HG02870 (cell line): Measurements from ENCODE around the gene ZNF516.

Source experiments
- ATAC-seq: cut with Tn5 transposase; IDR thresholded peaks from one replicate; pipeline ENCODE4 v1.9.1; 2021; ENCODE audit warnings: mild to moderate bottlenecking, moderate library complexity; ENCODE audit not compliant: unreplicated experiment

Gene ZNF516

DNA sequence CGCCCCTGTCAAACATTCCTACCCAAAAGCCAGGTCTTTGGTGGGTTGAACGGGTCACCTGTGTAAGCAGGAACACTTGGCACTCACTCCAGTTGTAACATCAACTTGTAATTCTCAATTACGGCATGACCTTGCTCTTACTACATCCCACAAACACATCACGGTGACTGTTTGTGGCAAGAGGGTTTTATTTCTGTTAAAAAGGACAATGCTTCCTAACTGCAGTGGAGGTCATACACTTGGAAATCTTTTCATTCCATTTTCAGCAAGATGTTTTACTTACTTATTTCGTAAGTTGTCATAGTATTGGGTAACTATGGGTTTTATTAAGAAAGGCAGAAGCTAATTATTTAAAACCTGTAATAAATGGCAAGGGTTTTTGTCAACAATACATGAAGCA lies 126.1 kb downstream of the ZNF516 start:
- no peak for ATAC-seq

DNA sequence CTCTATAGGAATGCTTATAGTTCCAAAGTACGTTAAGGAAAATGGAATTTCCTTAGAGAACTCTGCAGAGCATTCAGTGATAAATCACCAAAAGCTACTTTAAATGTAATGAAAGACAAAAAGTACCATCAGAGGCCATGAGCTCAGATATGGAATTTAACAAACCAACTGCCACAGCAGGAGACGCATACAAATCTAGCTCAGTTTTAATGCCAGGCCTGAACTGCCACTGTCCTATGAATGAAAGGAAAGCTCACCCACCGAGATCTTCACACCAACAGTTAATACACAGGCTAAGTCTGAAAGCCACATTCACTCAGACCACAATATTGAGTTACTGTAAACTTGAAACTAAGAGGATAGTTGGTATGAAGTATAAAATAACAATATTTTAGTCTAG lies 126.8 kb downstream of the ZNF516 start:
- ATAC-seq = no peak

DNA sequence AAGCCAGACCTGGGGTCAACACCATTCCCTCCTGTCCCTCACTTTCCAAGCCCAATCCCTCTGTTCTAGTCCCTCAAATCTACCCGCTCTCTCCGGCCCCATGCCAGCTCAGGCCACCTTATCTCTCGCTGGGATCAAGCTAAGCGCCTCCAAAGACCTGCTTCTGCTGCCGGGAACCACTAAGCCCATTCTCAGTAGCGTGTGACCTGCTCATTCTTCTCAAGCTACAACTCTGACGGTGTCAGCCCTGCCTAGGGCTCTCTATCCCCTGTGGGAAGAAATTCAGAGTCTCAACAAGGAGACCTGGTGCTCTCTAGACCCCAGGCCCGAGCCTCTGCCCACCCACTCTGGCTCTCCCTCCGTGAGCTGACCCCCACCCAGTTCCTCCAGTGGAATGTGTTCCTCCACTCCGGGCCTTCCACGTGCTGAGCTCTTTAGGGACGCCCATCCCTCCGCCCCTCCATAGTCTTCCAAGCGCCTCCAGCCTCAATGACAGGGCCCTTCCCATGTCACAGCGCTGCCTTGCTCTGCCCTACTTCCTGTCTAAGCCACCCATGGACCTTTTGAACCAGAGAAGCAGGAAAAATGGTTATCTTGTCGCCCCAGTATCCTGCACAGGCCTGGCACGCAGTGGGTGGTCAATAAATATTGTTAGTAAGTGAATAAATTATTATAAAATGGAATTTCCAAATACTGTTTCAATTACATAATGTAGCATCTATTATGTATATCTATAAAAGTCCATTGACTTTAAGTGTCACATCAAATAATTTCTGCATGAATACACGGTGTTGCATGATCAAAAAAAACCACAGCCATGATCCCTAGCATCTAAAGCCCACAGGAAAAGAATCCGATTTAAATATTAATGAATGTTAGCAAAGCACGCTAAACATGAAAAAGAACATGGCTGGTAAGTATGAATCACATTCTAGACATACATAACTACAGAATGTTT lies 127.6 kb downstream of the ZNF516 start:
- no peak for ATAC-seq

DNA sequence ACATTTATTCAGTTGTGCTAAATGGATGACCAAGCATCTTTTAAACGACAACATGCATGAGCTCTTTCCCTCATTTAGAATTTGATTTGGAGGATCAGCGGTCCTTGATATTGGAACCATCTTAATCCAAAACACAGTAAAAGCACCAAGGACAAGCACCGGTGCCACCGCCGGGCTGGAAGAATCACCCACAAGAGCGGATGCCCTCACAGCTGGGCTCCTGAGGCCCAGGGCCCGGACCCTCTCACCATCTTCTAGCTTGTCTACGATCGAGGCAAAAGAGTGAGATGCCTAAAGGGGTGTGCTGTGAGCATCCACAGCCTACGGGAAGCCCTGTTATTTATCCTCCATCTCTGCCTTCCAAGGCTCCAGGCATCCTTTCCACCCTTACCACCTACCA lies 129.5 kb downstream of the ZNF516 start:
- no peak for ATAC-seq

DNA sequence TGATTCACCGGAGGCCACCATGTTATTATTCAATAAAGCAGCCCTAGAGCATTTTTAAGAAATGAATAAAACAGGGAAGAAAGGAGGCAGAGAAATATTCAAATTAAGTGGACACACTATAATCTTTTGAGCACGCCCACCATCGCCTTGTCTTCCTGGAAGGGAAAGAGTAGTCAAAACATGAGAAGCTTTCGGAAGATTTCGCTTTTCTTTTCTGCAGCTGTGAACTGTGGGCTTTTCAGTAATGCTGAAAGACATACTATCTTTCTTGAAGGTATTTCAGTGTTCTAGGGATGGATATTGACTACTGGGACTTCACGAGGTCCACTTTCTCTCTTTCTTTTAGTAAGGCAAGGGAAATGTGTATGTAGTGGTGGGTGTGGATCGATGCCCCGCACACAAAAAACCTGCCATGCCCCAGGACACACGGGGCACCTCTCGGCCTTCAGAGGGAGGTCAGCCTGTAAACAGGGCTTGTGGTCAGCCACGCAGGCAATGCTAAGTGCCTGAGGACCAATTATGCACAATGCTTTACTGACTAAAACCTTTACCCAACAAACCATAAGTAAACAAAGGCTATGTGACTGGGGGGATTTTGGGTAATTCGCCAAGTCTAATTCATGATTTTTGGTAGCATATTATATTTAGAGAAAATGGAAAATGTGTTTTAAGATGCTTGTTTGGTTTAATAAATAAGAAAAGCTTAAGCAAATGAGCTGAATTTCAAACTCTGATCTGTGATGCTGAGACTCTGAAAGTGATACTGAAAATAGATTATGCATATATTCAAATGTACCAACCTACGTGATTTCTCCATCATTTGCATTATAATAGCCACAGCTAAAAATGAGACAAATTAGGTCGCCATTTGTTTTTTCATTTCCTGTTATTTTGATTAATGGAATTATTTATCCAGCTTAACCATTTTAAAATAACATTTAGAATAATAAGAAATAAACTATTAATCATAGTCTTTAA lies 130.5 kb downstream of the ZNF516 start:
- ATAC-seq = peak; percentile 93

DNA sequence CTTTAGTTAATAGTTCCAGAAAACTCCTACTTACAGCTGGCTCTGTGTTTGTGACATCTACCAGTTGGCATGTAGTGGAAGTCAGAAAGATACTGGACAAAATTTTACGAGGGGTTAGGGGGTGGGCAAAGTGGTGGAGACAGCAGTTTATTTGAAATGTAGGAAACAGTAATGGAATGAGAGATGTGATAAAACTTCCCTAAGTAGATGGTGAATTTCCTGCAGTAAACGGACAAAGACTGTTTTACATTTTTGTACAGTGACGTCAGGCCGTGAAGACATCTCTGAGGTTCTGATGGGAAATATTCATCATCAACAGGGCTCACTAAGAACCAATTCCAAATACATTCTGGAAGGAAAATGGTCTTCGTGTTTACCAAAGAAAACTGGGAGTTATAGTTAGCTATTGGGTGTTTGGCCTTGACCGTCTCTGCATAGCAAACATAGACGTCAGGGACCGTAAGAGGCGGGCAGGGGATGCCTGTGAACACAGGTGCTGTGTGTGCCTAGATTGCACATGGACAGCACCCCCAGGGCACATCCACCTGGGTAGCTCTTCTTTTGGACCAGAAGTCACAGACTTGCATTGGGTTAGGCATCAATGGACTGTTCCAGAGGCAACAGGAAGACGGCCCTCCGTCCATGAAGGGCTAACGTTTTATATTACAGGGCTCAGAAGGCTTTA lies 131.5 kb downstream of the ZNF516 start:
- no peak for ATAC-seq

DNA sequence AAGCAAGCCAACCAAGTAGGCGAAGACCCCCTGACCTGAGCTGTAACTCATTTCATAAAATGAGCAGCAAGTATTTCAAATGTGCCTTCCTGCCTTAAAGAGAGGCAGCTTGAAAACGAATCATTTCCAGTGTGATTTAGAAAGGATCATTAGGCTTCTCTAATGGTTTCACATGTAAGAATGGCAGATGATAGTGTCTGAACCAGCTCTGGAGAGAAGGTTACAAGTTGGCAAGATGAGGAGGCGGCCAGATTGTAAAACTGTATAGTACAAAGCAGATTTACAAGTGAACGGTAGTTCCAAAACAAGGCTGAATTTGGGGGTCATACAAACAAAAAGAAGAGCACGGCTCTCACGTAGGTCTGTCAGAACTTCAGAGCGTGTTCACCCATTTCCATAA lies 132.4 kb downstream of the ZNF516 start:
- no peak for ATAC-seq

DNA sequence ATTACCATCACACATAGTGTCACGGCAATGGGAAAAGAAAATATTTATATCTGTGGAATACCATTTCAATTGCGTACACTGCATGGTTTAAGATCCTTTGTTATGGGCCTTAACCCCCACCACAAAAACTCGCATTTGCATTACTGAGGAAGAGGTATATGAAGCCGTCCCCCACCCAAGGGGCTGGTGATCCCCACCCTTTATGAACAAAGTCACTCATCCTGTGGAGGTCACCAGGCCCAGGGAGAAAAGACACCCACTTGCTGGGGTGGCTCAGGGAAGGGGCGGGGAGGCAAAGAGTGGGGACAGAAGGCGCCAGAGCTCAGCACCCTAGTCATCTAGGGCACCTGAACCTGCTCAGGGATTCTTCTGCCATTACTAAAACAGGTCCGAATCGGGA lies 133.8 kb downstream of the ZNF516 start:
- no peak for ATAC-seq

DNA sequence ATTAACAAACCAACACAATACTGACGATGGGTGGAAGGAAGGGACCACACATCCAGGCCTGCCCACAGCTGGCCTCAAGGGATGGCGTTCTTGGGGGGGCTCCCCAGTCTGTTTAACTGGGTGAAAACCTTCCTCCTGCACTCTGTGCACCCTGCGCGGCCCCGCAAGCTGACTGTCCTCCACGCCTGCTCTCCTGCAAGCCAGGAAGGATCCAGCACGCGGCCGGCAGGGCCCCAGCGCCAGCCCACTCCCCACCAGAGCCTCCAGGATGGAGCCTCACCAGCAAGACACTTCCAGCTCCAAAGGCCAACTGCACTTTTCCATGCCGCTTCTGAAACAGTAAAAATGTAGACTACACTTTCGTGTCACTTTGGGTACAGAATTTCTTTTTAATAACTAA lies 135.1 kb downstream of the ZNF516 start:
- ATAC-seq = no peak

DNA sequence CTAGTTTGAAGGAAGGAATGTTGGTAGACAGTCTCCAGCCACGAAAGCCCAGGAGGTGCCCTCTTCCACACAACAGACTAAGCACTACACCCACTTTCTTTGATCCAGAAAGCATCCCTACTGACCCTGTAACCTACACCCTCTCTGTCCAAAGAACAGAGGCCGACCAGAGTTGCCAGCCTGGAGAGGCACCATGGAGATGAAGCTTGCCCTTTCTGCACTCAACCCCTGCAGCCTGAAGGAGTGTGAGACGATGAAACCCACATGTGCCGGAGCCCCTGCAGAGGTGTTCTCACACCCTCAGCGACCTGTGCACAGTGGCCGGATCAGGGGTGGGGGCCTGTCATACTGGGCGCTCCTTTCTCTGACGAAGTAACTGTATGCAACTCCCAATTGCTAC lies 136.3 kb downstream of the ZNF516 start:
- ATAC-seq = no peak

DNA sequence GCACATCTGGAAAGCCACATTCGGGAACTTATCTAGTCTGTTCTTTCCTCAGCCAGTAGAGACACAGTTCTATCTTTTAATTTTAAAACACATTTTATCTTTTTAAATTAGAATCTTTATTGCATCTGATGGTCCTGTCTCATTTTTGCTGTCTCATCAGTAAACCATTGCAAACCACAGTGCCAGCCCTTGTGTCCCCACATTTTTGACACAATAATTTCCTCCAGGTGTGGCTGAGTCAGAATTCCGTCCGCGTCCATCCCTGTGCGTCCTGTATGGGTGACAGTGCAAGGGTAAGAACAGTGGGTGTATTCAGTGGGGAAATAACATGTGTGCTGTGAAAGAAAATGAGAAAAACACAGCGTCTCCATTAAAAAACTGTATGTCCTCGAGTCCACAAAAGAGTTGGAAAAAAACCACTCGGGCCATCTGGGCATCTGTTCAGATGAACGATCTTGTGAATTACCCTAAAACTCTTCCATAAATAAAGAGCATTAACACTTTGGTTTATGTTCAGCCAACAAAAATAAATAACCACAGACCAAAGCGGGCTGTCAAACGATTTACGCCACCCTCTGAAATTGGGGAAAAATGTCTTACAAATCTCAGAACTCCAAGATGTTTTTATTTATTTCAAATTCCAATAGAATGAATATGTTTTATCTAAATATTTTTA lies 137.3 kb downstream of the ZNF516 start:
- no peak for ATAC-seq

DNA sequence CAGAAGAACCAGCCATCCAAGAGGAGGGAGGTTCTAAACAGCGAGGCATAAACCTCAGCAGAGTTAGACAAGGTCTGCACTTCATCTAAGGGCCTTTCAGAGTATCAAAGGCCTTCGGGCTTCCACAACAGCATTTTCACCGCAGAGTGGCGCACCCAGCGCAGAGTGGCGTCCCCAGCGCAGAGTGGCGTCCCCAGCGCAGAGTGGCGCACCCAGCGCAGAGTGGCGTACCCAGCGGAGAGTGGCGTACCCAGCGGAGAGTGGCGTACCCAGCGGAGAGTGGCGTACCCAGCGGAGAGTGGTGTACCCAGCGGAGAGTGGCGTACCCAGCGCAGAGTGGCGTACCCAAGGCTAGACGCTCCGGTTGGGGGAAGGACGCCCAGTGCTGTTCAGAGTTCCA lies 137.9 kb downstream of the ZNF516 start:
- no peak for ATAC-seq

DNA sequence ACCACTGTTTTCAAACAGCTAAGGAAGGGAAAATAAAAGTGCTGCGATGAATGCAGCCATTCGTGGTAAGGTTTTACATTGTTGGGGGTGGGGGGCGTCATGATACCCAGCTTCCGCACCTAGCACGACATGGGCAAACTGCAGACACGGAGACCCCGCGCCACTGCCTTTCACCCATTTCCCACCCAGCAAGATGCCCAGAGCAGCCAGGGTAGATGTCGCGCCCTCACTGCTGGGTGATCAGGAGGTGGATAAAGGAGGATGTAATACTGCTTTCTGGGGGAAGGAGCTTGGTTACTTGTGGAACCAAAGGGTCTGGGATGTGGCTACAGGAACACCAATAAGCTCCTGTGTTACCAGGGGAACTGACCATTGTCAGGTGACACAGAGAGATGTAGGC lies 138.4 kb downstream of the ZNF516 start:
- no peak for ATAC-seq

DNA sequence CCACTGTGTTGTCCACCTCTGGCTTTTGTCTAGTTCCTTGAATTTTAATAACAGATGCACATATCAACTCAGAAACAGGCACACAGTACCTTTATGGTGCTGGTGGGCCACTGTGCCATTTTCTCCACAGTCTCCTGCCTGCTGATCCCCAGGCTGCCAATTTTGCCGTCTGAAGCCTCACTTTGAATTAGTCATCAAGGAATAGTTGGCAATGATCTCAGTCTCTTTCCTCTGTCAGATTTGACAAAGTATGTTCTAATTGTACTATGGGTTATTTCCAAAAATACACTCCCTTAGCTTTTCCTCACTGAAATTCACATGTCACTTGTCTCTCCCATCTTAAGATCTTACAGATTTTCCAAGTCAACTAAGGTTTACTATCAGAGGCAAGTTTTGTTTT lies 140.7 kb downstream of the ZNF516 start:
- no peak for ATAC-seq

DNA sequence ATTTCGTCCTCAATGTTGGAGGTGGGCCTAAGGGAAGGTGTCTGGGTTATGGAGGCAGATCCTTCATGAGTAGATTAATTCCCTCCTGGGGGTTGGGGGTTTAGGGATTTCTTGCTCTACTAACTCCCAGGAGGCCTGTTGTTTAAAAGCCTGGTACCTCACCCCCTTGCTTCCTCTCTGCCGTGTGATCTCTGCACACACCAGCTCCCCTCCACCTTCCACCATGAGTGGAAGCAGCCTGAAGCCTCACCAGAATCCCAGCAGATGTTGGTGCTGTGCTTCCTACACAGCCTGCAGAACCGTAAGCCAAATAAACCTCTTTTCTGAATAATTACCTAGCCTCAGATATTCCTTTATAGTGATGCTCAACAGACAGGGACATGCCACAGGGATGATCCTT lies 141.5 kb downstream of the ZNF516 start:
- no peak for ATAC-seq

DNA sequence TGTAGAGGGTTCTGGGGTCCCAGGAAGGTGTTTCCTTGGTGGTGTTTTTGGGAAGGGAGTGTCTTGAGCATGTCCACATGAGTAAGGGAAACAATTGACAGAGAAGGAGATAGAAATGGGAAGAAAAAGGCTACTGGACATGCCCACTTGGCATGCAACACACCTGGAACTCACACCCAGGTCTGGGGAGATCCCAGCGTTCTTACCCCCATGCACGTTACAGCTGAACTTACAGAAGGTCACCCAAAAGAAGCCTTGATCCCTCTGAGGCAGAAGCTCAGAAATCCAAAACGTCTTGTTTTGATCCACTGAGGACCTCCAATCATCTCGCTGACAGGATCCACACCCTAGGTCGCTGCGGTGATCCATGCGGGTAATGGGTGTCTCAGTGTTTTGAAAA lies 142.0 kb downstream of the ZNF516 start:
- no peak for ATAC-seq

DNA sequence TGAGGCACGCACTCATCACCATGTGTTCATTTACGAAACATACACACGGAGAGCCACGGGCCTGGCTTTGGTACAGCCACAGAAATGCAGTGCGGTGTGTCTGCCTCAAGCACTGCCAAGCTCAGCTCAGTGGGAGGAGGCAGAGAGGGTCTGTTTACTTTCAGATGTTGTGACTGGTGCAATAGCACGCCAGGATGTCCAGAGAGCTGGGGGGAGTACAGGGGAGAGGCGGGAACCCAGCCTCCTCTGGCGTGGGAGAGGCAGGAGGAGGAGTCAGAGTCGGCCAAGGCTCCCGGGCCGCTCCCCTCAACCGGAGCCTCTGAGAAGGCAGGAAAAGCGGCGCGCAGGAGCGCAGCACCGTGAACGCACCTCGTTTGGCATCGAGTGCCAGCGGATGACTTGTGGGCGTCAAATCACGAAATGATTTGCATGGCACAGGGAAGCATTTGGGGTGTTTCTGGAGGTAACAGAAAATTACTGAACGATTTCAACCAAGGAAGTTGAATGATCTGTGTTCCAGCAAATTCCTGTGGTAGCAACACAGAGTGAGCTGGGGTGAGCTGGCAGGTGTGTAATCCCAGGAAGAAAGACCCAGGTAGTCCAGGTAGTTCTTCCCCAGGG lies 143.0 kb downstream of the ZNF516 start:
- no peak for ATAC-seq

DNA sequence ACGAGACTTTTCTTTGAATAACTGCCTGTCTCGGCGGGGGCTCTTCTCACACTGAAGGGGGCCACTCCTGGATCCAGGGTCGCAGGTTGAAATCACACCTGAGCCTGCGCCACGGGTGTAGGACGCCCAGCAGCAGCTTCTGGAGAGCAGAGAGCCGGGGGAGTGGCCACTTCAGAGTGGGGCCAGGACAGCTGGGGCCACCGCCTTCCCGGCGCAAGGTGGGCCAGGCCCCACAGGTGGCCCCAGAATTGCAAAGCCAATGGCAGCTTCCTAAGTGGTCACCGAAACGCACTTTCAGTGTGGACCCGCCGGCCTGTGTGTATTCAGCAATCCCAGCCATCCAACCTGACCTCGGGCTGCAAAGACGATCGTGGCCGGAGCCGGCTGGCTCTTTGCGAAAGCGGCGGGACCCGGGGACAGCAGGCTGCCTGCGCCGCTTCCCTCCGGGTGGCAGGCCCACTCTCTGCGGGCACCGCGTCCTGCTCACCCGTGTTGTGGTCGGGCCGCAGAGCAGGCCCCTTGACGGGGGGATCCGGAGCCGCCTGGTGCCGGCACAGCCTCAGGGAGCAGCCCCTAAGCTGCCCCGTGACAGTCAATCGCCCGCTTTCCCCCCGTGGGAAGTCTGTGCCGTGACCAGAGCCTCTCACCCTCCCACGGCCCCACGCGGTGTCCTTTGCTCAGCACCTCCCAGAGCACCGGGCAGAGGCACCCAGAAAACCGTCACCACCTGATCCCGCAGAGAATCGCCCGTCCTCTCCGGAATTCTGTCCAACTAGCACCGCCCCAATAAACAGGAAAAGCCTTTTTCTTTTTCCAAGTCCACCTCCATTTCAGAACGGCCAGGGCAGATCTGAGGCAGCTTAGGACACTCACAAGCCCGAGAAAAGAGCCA lies 144.7 kb downstream of the ZNF516 start:
- no peak for ATAC-seq

DNA sequence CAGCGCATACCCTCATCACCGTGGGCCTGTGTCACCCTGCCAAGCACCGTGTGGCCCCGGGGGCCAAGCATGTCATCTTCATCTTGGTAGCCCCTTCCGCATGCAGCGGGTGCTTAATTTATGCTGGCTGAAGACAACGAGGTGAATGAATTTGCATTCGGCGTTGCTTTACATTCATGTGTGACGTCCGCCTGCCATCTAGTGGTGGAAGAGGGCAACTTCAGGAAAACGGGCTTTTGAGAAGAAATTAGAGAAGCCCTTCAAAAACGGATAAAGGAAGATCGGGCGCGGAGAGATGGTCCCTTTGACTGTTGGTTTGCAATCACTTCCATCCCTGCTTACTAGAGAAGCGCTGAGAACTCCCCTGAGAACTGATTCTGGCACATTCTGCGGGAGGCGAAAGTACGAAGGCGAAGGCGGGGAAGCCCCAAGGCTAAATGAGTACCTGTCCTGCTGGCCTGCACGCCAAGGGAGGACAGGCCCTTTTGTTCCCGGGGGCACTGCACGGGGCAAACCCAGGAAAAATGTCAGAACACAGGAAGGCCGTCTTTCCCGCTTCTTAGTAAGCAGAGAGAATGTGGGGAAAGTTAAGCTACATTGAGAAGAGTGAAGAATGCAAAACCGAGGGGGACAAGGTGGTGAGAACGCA lies 145.9 kb downstream of the ZNF516 start:
- no peak for ATAC-seq
